22Rv1 (cell line): Measurements from ENCODE around the gene MAP7.

Experiments
- ZFX ChIP-seq: fragments of 450-650 bp; IDR thresholded peaks from 2 replicates; pipeline ENCODE4 v1.6.1; 2017; ENCODE audit warnings: antibody characterized with exemption, borderline replicate concordance
- TF ChIP-seq, protein P1 (sequence below): fragments of 450-650 bp; IDR thresholded peaks from 2 replicates; pipeline ENCODE4 v1.5.1; 2017; ENCODE audit warnings: mild to moderate bottlenecking

DNA sequence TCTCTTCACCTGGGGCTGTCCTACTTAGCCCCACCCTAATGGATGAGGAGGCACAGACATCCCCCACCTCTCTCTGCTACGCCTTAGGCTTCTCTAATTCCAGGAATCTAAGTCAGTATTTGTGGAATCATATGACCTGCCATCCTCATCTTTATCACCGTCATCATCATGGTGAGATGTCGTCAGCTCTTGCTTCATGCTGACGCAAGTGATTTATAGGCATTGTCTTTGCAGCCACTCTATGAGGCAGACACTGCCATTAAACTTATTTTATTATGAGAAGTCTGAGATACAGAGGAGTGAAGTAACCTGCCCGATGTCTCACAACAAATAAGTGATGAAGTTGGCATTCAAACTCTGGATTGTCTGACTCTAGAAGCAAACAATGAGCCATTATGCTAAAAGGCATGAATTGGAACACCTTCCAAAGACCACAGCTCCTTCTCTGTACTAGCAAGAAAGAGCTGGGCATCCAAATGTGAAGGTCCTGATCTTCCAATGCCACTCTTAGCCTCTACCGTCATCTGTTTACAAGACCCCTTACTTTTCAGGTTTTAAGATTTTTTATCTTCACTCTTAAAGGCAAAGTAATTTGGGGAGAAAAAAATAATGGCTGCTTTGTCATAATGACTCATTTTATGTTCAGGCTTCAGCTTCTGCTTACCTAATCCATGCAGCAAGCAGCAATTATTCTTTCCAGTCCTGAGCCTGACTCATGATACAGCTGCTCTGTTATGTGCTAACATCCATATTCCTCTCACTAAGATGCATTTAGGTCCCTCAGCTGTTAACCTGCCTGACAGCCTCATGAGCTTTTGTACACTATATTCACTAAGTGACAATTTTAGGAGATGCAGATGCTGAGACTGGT is 146.9 kb downstream of the MAP7 start:
- TF ChIP-seq, protein P1, sequence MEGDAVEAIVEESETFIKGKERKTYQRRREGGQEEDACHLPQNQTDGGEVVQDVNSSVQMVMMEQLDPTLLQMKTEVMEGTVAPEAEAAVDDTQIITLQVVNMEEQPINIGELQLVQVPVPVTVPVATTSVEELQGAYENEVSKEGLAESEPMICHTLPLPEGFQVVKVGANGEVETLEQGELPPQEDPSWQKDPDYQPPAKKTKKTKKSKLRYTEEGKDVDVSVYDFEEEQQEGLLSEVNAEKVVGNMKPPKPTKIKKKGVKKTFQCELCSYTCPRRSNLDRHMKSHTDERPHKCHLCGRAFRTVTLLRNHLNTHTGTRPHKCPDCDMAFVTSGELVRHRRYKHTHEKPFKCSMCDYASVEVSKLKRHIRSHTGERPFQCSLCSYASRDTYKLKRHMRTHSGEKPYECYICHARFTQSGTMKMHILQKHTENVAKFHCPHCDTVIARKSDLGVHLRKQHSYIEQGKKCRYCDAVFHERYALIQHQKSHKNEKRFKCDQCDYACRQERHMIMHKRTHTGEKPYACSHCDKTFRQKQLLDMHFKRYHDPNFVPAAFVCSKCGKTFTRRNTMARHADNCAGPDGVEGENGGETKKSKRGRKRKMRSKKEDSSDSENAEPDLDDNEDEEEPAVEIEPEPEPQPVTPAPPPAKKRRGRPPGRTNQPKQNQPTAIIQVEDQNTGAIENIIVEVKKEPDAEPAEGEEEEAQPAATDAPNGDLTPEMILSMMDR, result no peak
- TF ChIP-seq ZFX, result no peak
